HG02840 (cell line): ENCODE data around the gene TTC23L.
"Not testable (repeated sequence)": the region's sequence is repeated elsewhere in the genome, so short reads cannot be mapped to it uniquely, and the experiment has no call there.

ENCODE experiments used
- ATAC-seq: cut with Tn5 transposase; IDR thresholded peaks from one replicate; pipeline ENCODE4 v1.9.1; 2021; ENCODE audit warnings: mild to moderate bottlenecking, moderate library complexity, moderate number of reproducible peaks; ENCODE audit not compliant: unreplicated experiment, low FRiP score

TTC23L gene

DNA sequence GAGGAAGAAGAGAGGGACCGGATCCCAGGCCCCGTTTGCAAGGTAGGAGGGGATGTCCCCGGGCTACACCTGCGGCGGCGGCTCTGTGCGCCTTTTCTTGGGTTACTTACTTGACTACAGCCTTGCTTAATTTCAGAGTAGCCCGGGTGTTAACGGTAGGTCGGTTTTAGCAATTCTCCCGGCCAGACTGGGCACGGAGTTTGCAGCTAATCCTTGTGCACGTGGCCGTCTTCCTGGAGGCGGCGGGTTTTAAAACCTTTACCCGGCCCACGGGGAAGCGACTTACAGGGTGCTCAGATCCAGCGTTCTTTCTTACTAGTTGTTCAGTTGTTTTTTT, 76.9 kb downstream of the TTC23L start:
- peak; percentile 11 for ATAC-seq

DNA sequence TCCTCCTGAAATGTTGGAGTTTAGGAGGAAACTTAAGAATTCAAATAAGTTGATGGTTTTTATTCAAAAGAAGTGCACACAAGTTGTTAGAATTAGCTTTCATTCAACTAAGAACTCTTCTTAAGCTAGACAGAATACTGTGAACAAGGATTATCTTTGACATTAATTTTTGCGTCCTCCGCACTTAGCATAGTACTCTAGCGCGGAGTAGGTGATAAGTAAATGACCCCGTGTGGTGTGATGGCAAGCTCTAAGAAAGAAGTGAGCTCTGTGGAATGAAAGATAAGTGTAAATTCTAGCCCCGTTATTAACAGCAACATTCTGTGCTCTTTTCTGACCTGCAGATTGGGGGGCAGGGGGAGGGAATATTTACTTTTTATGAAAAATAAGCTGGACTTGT, 77.6 kb downstream of the TTC23L start:
- ATAC-seq = no peak

DNA sequence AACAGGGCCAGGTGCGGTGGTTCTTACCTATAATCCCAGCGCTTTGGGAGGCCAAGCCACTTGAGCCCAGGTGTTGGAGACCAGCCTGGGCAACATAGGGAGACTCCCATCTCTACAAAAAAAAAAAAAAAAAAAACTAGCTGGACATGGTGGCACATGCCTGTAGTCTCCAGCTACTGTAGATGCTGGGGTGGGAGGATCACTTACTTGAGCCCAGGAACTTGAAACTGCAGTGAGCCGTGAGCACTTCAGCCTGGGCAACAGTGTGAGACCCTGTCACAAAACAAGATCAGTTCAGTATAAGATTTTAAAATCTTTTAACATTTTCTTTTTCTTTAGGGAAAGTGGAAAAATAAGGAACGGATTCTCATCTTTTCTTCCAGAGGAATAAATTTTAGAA, 79.1 kb downstream of the TTC23L start:
- ATAC-seq = no peak

DNA sequence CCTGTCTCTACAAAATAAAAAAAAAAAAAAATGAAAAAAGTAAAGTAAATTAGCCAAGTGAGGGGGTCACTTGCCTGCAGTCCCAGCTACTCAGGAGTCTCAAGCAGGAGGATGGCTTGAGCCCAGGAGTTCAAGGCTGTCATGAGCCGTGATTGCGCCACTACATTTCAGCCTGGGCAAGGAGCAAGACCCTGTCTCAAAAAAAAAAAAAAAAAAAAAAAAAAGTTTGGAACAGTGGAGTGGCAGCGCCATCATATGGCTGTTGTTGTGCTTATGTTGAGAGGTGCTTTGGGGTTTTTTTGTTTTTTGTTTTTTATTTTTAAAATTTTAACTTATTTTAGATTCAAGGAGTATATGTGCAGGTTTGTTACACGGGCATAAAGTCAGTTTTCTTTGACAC, 80.1 kb downstream of the TTC23L start:
- ATAC-seq = no peak

DNA sequence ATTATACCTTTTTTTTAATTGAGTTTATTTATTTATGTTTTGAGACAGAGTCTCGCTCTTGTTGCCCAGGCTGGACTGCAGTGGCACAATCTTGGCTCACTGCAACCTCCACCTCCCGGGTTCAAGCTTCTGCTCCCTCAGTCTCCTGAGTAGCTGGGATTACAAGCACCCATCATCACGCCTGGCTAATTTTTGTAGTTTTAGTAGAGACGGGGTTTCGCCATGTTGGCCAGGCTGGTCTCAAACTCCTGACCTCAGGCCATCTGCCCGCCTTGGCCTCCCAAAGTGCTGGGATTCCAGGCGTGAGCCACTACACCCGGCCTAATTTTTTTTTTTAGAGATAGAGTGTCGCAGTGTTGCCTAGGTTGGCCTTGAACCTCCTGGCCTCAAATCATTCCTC, 84.3 kb downstream of the TTC23L start:
- not testable (repeated sequence) for ATAC-seq

DNA sequence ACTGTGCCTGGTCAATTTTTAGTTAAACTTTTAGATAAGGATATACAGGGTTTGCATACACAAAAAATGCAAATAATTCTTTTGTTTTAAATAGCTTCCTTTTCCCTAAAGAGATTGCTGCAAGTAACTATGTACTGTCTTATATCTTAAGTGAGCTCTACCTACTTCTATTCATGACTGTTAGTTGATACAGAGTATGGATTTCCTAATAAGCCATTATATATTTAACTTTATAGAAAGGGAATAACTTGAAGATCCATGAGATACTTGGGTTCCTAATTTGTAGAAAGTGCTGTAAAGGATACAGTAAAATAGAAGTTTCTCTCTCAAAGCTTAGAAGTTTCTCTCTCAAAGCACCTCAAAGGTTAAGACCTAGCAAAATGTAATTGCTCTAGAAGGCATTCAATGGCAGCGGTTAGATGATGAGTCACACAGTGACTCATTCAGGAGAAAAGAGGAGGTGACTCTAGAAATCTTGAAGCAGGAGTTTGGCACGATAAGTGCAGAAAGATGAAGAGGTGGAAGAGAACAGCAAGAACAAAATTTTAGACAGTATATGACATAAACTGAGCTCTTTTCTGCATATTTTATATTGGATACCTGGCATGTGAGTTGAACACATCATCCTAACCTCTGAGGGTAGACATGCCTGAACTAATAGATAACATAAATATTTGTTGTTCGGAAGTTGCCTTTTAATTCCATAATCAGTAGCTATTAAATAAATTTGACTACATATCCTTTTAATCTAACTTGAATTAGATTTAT, 84.9 kb downstream of the TTC23L start:
- no peak for ATAC-seq

DNA sequence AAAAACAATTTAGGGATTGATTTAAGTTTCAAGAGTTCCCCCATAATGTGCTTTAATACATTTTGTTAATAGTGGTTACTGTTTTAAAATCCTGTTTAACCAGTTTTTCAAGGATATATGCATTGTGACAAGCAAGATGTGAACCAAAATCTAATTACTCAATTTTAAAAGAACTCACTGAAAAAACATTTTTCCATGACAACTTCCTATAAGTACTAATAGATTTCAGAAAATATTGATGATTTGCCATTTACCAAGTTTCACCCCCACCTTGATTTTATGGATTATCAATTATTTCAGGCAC, 85.5 kb downstream of the TTC23L start:
- no peak for ATAC-seq

DNA sequence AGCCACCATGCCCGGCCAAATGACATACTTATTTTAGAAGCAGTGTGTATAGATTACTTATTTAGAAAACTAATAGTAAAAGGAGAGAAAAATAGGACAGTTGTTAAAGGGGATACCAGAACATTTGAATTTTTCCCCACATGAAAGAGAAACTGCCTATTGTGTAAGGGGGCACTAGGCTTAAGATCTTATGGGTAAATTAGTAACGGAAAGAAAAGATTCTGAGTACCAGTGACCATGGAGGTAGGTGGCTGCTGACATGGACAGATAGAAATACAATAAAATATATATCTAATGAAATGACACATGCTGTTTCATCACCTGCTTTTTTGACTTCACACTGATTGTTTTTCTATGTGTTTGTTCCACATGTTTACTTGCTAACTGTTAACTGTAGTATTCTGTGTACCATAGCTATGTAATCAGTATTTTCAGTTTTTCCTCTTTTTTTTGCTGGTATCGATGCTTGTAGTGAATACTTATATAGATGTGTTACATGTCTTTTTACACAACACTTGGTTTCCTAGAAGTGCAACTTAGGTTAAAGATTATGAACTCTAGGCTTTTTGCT, 87.4 kb downstream of the TTC23L start:
- no peak for ATAC-seq

DNA sequence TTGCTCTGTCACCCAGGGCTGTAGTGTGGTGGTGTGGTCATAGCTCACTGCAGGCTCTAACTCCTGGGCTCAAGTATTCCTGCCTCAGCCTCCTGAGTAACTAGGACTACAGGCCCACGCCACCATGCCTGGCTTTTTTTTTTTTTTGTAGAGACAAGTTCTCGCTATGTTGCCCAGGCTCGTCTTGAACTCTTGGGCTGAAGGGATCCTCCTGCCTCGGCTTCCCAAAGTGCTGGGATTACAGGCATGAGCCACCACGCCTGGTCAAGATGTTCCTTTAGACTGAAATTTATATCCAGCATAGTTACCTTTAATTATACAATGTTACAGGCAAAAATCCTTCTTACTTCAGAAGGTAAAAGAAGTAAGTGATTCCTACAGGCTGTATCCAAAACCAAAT, 88.8 kb downstream of the TTC23L start:
- no peak for ATAC-seq

DNA sequence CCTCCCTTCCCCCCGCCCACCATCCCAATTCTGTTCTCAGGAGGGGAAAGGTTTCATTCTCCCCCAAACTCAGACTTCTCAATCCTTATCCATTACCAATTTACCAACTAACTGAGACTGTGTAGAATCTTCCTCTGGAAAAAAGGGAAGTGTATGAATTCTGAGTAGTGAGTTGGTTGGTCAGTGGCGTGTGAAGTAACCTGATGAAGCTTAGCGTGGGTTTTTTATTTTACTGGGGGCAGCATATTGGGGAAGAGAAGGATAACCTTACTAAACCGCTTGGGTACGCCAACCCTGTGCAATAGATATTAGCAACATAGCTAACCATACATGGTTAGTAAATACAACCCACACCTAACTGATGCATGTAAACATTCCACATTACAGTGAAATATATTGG, 89.3 kb downstream of the TTC23L start:
- no peak for ATAC-seq

DNA sequence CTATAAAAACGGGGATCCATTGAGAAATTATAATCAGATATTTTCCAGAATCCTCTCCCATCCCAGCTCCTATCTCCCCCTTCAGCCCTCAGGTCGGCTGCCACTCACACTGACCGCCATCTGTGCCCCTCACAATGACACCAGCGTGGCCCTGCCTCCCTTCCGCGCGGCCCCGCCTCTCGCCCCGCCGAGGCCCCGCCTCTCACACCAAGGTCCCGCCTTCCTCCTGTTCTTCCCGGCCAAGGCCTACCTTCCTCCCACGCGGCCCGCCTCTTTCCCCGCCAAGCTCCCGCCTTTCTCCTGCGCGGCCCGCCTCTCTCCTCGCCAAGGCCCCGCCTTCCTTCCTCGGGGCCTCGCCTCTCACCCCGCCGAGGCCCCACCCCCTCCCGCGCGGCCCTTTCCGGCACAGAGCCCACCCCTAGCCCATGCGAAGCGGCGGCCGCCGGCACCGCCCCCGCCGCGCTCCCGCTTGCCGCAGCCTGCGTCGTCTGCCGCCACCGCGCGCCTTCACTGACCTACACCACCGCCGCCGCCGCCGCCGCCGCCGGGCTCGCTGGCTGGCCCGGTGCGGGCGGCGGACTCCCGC, 90.3 kb downstream of the TTC23L start, which contains the start of gene DNAJC21:
DNAJC21 (plus strand) TSS at position 426 of the 586 bp plus-strand sequence. CDS start 261 bp downstream, outside the sequence.
- ATAC-seq = peak; percentile 91

DNA sequence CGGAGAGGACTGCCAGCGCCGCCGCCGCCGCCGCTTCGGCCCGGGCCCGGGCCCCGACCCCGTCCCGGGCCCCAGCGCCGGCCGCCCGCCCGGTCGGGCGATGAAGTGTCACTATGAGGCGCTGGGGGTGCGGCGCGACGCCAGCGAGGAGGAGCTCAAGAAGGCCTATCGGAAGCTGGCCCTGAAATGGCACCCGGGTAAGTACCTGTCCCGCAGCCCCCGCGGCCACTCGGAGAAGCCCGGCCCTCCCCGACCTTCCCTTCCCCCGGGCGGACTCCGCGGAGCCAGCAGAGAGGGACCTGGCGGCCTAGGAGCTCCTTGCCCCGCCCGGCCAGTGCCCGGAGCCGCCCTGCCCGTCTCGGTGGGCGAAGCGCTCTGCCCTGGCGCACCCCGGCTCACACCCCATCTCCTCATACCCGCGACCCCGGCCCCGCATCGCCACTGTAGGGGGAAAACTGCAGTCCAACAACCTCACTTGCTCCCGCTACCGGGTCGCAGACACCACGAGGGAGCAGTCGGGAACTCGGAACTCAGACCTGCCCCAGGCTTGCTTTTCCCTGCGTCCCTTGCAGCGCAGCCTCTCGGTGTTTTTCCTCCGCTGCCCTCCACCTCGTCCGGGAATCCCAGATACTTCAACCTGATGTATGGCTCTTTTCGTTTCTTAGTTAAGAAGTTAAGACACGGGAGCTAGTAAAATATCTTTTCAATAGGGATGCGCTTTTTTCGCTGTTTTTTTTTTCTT, 90.9 kb downstream of the TTC23L start:
- ATAC-seq = peak; percentile 73

DNA sequence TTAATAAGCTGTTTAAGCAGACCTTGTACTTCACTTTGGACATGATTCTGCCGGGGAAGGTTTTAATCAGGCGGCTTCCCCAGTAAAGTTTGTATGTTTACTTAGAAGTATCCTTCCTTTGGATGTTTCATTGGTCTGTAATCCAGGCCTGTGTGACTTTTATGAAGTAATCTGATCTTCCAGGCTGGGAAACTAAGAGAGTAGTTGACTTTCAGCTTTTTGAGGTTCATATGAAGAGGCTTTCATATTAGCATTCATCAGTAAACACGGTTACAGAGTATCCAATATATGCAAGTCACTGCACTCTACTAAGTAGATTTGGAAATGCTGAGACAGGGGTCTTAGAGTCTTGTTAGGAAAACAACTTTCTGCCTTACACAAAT, 91.5 kb downstream of the TTC23L start:
- ATAC-seq = no peak

DNA sequence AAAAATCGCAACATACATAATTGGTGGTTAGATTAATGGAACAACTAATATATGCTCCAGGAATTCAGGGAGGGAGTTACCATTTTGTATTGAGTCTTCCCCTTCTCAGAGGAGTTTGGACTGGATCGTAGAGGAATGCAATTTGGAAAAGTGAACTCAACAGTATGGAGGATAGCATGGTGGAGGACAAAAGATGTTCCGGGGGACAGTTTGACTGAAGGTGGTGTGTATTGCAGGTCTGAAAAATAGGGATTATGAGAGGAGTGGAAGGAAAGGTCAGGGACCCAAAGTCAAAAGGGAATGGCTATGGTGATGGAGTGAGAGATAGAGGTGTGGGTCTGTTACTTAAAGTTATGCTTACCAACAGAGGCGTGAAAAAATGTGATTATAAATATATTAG, 91.9 kb downstream of the TTC23L start:
- no peak for ATAC-seq

DNA sequence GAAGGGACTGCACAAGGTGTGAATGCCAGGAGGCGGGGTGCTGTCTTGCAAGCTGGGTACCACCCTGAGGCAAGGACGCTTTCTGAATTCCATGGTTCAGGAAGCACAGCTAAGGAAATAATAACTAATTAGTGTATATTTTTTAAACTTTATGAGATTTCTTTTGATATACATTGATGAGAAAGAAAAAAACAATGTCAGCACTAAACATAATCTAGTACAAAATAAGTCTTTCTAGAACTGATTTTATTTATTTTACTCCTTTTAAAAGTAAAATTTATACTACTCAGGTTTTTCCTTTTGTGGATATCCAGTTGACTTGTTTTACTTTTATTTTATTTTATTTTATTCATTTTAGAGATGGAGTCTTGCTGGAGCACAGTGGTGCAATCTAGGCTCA, 94.0 kb downstream of the TTC23L start:
- no peak for ATAC-seq

DNA sequence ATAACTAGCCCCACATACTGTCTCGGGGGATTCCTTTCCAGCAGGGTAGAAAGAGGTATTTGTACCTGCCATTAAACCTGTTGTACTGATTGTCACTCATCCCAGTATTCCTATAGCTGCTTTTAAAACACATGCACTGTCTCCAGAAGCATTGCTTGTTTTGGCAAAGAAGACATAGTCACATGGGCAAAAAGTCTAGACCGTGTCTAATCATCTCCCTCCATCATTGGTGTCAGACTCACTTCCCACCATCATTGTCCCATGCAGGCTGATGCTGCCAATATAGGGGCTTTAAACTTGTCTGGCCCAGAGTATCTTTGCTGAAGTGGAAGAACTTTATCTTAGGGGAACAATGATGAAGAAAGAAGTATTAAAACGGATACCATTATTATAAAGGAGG, 103.0 kb downstream of the TTC23L start:
- no peak for ATAC-seq

DNA sequence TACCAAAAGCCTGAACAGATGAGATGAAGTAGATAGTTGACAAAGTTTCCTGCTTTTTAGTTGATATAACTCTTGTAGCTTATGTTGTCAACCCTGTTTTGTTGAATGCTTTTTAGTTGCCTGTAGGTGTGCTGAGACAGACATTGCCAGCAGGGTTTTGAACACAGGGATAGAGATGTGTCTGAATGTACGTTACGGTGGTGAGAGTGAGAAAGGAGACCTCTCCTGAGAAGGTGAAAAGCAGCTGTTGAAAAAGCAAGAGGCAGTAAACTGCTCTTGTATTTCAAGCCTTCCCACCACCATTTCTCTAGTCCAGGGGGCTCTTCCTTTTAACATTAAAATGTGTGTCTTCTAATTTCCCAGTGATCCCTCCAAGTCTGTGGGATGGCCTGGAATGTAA, 105.1 kb downstream of the TTC23L start:
- ATAC-seq = no peak

DNA sequence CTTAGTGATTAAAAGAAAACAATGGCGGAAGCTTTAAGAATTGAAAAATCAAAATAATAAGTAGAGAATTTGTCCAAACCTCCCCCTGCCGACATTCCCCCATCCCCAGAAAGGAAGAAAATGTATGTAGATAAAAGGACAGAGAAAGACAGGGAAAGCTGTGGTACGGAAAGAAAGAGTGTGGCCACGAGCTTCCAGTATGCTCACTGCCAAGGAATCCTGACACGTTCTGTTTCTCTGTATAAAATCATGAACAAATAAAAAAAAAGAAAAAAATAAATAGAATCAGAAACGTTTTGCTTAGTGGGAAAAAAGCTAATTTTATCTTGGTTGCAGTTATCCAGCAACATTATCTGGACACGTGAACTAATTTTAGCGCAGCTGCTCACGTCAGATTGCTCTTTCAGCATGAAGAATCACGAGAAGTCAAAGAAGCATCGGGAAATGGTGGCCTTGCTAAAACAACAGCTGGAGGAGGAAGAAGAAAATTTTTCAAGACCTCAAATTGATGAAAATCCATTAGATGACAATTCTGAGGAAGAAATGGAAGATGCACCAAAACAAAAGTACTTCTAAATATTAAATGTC, 105.6 kb downstream of the TTC23L start:
- no peak for ATAC-seq
